K562 (cell line): ENCODE results near the gene SLC8A2. TPM values are rescaled to one million over a fixed set of nuclear protein-coding genes. Genes with fewer than 3 reads are reported as not detected.

Source experiments
- CBFB ChIP-seq: sonication (generic); formaldehyde crosslinking; IDR thresholded peaks from 2 replicates; pipeline ENCODE4 v1.4.0; 2020; ENCODE audit warnings: mild to moderate bottlenecking, missing genetic modification reagents
- CREB1 ChIP-seq, 2 experiments: sonication (generic) in 1 of 2; formaldehyde crosslinking in 1 of 2; IDR thresholded peaks; 2 replicates each; pipeline versions ENCODE4 v1.6.1 to v1.8.0; 2012 to 2022; ENCODE audit warnings: inconsistent platforms in 1 of 2, mild to moderate bottlenecking in 1 of 2, missing genetic modification reagents in 1 of 2, moderate library complexity in 1 of 2
- ELF4 ChIP-seq: fragments of 450-650 bp; formaldehyde crosslinking; IDR thresholded peaks from 2 replicates; pipeline ENCODE4 v1.4.0; 2022; ENCODE audit warnings: missing genetic modification characterization
- FOXP1 ChIP-seq: sonication (generic); formaldehyde crosslinking; IDR thresholded peaks from 2 replicates; pipeline ENCODE4 v1.8.0; 2022; ENCODE audit warnings: mild to moderate bottlenecking, missing genetic modification reagents
- MED1 ChIP-seq: sonication (generic); formaldehyde crosslinking; IDR thresholded peaks from 2 replicates; pipeline ENCODE4 v1.8.1; 2023; ENCODE audit warnings: missing genetic modification reagents, borderline replicate concordance
- NR1H2 ChIP-seq: sonication (generic); formaldehyde crosslinking; IDR thresholded peaks from 2 replicates; pipeline ENCODE4 v1.4.0; 2020; ENCODE audit warnings: mild to moderate bottlenecking, missing genetic modification reagents
- NR2F6 ChIP-seq: fragments of 450-650 bp; formaldehyde crosslinking; IDR thresholded peaks from 2 replicates; pipeline ENCODE4 v1.4.0; 2020; ENCODE audit warnings: mild to moderate bottlenecking
- PHF20 ChIP-seq: fragments of 450-650 bp; IDR thresholded peaks from 2 replicates; pipeline ENCODE4 v1.6.1; 2018; ENCODE audit not compliant: partially characterized antibody
- RB1 ChIP-seq: fragments of 450-650 bp; IDR thresholded peaks from 2 replicates; pipeline ENCODE4 v1.6.1; 2017; ENCODE audit warnings: low read depth, mild to moderate bottlenecking
- SIRT6 ChIP-seq: IDR thresholded peaks from one replicate; pipeline ENCODE4 v1.6.1; 2012; ENCODE audit warnings: low read depth, mild to moderate bottlenecking, control low read depth, inconsistent platforms, low read length, moderate library complexity
- SIX5 ChIP-seq, 2 experiments: IDR thresholded peaks; 2 replicates each; pipeline ENCODE4 v1.6.1; 2011; ENCODE audit warnings: low read length in 2 of 2, borderline replicate concordance in 1 of 2, low read depth in 1 of 2, mild to moderate bottlenecking in 1 of 2, moderate library complexity in 1 of 2; ENCODE audit not compliant: insufficient read depth in 1 of 2
- TSC22D4 ChIP-seq: fragments of 450-650 bp; IDR thresholded peaks from 2 replicates; pipeline ENCODE4 v1.6.1; 2016; ENCODE audit warnings: missing genetic modification characterization, missing biosample characterization, control low read depth
- XRCC5 ChIP-seq: fragments of 200-400 bp; formaldehyde crosslinking; IDR thresholded peaks from 2 replicates; pipeline ENCODE4 v1.6.1; 2017; ENCODE audit warnings: low read depth, mild to moderate bottlenecking, low read length
- ZNF12 ChIP-seq: sonication (generic); formaldehyde crosslinking; IDR thresholded peaks from 2 replicates; pipeline ENCODE4 v1.4.0; 2020; ENCODE audit warnings: mild to moderate bottlenecking, missing genetic modification reagents
- ZNF143 ChIP-seq: sonication (generic); formaldehyde crosslinking; IDR thresholded peaks from 2 replicates; pipeline ENCODE4 v1.9.0; 2022; ENCODE audit warnings: mild to moderate bottlenecking, missing genetic modification reagents
- ZNF165 ChIP-seq: fragments of 250-450 bp; sonication (Bioruptor Pico); IDR thresholded peaks from 2 replicates; pipeline ENCODE4 v1.4.0; 2020; ENCODE audit warnings: borderline replicate concordance
- ZNF217 ChIP-seq: sonication (generic); formaldehyde crosslinking; IDR thresholded peaks from 2 replicates; pipeline ENCODE4 v1.8.0; 2022; ENCODE audit warnings: mild to moderate bottlenecking, missing genetic modification reagents
- ZNF347 ChIP-seq: fragments of 450-650 bp; formaldehyde crosslinking; IDR thresholded peaks from 2 replicates; pipeline ENCODE4 v1.4.0; 2020; ENCODE audit warnings: low read depth, mild to moderate bottlenecking, moderate library complexity
- ZNF584 ChIP-seq: fragments of 200-800 bp; sonication (Bioruptor generic); IDR thresholded peaks from 2 replicates; pipeline ENCODE4 v1.6.1; 2016; ENCODE audit warnings: low read depth, mild to moderate bottlenecking, missing genetic modification characterization, missing compliant biosample characterization
- ZNF696 ChIP-seq: fragments of 250-450 bp; sonication (Bioruptor Pico); conservative IDR thresholded peaks from 2 replicates; pipeline ENCODE4 v1.4.0; 2020; ENCODE audit warnings: mild to moderate bottlenecking, moderate library complexity
- ZNF717 ChIP-seq: fragments of 250-450 bp; sonication (Bioruptor Pico); IDR thresholded peaks from 2 replicates; pipeline ENCODE4 v1.5.0; 2021
- polyA plus RNA-seq, 8 experiments: library from polyadenylated mRNA; depleted of rRNA in 4 of 8; stranded (reverse) in 5 of 8; unstranded in 3 of 8; fragments of >200 nt; fragmentation: Nextera tagmentation in 2 of 8; fragmentation: Illumina TruSeq in 1 of 8; extraction: Ambion mirVana in 2 of 8; extraction: Trizol in 1 of 8; gene quantifications; 2 replicates each; pipeline versions ENCODE4 v1.2.1 to v1.2.3, GENCODE V29; 2011 to 2014; ENCODE audit warnings: inconsistent platforms in 1 of 8, missing spikeins in 1 of 8
- total RNA-seq, 7 experiments: library from RNA; depleted of rRNA in 6 of 7; stranded (reverse); fragments of >200 nt in 6 of 7; fragmentation: Illumina TruSeq in 2 of 7; extraction: Trizol in 2 of 7; gene quantifications; 2 replicates each; pipeline versions ENCODE4 v1.2.1 to v1.2.3, GENCODE V29; 2011 to 2021; ENCODE audit warnings: low replicate concordance in 1 of 7
- TF ChIP-seq, protein P1 (sequence below): fragments of 250-450 bp; sonication (Bioruptor Pico); IDR thresholded peaks from 2 replicates; pipeline ENCODE4 v1.8.0; 2021; ENCODE audit warnings: mild to moderate bottlenecking, moderate library complexity
- TF ChIP-seq, protein P2 (sequence below): sonication (generic); formaldehyde crosslinking; IDR thresholded peaks from 2 replicates; pipeline ENCODE4 v1.8.0; 2022; ENCODE audit warnings: mild to moderate bottlenecking, missing genetic modification reagents
- TF ChIP-seq, protein P3 (sequence below): conservative IDR thresholded peaks from 2 replicates; pipeline ENCODE4 v1.6.1; 2011; ENCODE audit warnings: low read depth, mild to moderate bottlenecking, low read length; ENCODE audit not compliant: control insufficient read depth

The SLC8A2 gene
- total and polyA plus RNA-seq, 9 of the 15 experiments (the other 6 are each of a cell fraction or from before 2014, with no cell fraction given): 0.07 to 0.66 (median 0.24) TPM; not detected in 3

DNA sequence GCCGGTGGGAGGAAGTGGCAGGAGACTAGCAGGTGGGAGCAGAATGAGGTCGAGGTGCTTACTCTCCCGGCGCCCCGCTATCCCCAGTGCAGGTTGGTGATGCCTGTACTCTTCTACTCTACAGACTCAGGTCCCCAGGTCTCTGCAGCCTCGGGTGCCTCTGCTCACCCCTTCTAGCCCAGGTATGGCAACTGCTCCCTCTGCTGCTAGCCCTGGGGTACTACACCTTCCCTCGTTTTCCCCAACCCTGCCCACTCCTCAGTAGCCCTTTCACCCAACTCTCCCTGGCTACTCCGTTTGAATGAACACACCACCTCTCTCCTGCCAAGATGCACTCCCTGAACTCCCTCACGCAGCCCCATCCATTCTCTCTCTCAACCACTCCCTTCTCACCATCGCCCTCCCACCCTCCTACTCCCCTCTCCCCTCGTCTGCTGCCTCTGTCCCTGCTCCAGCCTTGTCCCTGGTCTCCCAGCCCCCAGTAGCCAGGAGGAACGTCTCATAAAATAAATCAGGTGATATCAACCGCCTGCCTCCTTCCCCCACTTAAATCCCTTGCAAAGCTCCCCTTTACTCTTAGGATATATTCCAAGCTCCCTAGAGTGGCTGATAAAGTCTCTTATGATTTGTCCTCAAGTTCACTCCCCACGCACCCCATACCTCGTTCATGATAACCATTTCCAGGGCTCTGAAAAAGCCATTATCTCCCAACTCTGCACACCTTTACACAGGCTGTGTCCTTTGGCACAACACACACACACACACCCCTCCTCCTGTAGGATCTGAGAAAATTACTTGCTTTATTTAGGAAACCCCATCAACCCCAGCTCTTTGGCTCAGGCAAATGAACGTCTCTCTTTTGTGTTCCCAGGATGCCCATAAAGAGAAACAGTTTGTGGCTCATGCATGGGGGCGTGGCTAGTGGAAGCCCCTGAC, 44.2 kb downstream of the SLC8A2 start (continued):
- TF ChIP-seq, protein P1, sequence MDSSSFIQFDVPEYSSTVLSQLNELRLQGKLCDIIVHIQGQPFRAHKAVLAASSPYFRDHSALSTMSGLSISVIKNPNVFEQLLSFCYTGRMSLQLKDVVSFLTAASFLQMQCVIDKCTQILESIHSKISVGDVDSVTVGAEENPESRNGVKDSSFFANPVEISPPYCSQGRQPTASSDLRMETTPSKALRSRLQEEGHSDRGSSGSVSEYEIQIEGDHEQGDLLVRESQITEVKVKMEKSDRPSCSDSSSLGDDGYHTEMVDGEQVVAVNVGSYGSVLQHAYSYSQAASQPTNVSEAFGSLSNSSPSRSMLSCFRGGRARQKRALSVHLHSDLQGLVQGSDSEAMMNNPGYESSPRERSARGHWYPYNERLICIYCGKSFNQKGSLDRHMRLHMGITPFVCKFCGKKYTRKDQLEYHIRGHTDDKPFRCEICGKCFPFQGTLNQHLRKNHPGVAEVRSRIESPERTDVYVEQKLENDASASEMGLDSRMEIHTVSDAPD (CRISPR knock-in tag): no peak
- TF ChIP-seq ELF4 (CRISPR knock-in tag) (peak; percentile 67; the same call in 1 of the 2 replicates), PHF20 (no peak), TSC22D4 (tag) (no peak), XRCC5 (no peak), RB1 (0 out of 2 replicates have a peak, but pooled peaks have one; percentile 37), CBFB (CRISPR knock-in tag) (no peak), ZNF347 (CRISPR knock-in tag) (no peak), FOXP1 (CRISPR knock-in tag) (no peak), ZNF217 (CRISPR knock-in tag) (no peak), SIRT6 (no peak), NR2F6 (no peak), ZNF717 (CRISPR knock-in tag) (no peak), ZNF696 (CRISPR knock-in tag) (no peak), ZNF584 (no peak), MED1 (CRISPR knock-in tag) (no peak), ZNF143 (CRISPR knock-in tag) (no peak), ZNF12 (0 out of 2 replicates have a peak, but pooled peaks have one; percentile 32), NR1H2 (CRISPR knock-in tag) (no peak), SIX5 (IDR thresholded peaks at IDR 0.05; ENCODE audit: borderline replicate concordance in 1 of 2, insufficient read depth in 1 of 2, low read depth in 1 of 2, low read length in 2 of 2) (no peak), ZNF165 (CRISPR knock-in tag) (no peak), CREB1 (IDR thresholded peaks at IDR 0.05) (no peak), CREB1 (CRISPR knock-in tag; IDR thresholded peaks at IDR 0.05) (0 out of 2 replicates have a peak, but pooled peaks have one; percentile 0)
- TF ChIP-seq, protein P2, sequence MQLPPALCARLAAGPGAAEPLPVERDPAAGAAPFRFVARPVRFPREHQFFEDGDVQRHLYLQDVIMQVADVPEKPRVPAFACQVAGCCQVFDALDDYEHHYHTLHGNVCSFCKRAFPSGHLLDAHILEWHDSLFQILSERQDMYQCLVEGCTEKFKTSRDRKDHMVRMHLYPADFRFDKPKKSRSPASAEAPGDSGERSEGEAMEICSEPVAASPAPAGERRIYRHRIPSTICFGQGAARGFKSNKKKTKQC (CRISPR knock-in tag): no peak
- TF ChIP-seq, protein P3, sequence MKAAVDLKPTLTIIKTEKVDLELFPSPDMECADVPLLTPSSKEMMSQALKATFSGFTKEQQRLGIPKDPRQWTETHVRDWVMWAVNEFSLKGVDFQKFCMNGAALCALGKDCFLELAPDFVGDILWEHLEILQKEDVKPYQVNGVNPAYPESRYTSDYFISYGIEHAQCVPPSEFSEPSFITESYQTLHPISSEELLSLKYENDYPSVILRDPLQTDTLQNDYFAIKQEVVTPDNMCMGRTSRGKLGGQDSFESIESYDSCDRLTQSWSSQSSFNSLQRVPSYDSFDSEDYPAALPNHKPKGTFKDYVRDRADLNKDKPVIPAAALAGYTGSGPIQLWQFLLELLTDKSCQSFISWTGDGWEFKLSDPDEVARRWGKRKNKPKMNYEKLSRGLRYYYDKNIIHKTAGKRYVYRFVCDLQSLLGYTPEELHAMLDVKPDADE: no peak
